Measurements from ENCODE around the gene VCAN.

- TF ChIP-seq CTCF (IDR thresholded peaks at IDR 0.05) (no peak), POLR2A (IDR thresholded peaks at IDR 0.05) (no peak)
Observed at GRCh38 chr5:83530193-83530592, 58.6 kb downstream of the VCAN start.
